Measurements from ENCODE around the gene ARID4B.
A peak's percentile ranks its signal among the peaks of the same experiment; 100 is the strongest.
"Not testable (repeated sequence)": the region's sequence is repeated elsewhere in the genome, so short reads cannot be mapped to it uniquely, and the experiment has no call there.

The ARID4B gene

GRCh38 chr1:235278915-235279292 lies 49.1 kb downstream of the ARID4B start:
- TF ChIP-seq CTCF (IDR thresholded peaks at IDR 0.05), result no peak
- DNase-seq (ENCODE audit: low spot score), result no peak
- no peak overlapping the region for H3K27ac ChIP-seq
- H3K4me3 ChIP-seq, result no peak overlapping the region

- no peak for DNase-seq (ENCODE audit: low spot score)
- no peak overlapping the region for H3K4me3 ChIP-seq
- H3K27ac ChIP-seq, result no peak overlapping the region
- TF ChIP-seq CTCF (IDR thresholded peaks at IDR 0.05), result no peak
Measured at GRCh38 chr1:235278233-235278914, 49.6 kb downstream of the ARID4B start.

GRCh38 chr1:235277709-235278108 lies 50.3 kb downstream of the ARID4B start:
- no peak for TF ChIP-seq CTCF (IDR thresholded peaks at IDR 0.05)
- DNase-seq (ENCODE audit: low spot score), result no peak
- no peak overlapping the region for H3K4me3 ChIP-seq
- no peak overlapping the region for H3K27ac ChIP-seq

- no peak overlapping the region for H3K27ac ChIP-seq
- no peak overlapping the region for H3K4me3 ChIP-seq
- DNase-seq (ENCODE audit: low spot score), result no peak
- no peak for TF ChIP-seq CTCF (IDR thresholded peaks at IDR 0.05)
Measured at GRCh38 chr1:235275836-235276235, 52.1 kb downstream of the ARID4B start.

GRCh38 chr1:235275223-235275622 lies 52.8 kb downstream of the ARID4B start:
- no peak overlapping the region for H3K4me3 ChIP-seq
- no peak overlapping the region for H3K27ac ChIP-seq
- no peak for DNase-seq (ENCODE audit: low spot score)
- TF ChIP-seq CTCF (IDR thresholded peaks at IDR 0.05), result no peak

- no peak for TF ChIP-seq CTCF (IDR thresholded peaks at IDR 0.05)
- no peak for DNase-seq (ENCODE audit: low spot score)
- Histone ChIP-seq H3K4me3 (no peak overlapping the region), H3K27ac (no peak overlapping the region)
Measured at GRCh38 chr1:235272851-235273250, 55.1 kb downstream of the ARID4B start.

GRCh38 chr1:235270625-235271024 lies 57.4 kb downstream of the ARID4B start:
- no peak for DNase-seq (ENCODE audit: low spot score)
- Histone ChIP-seq H3K4me3 (no peak overlapping the region), H3K27ac (no peak overlapping the region)
- TF ChIP-seq CTCF (IDR thresholded peaks at IDR 0.05), result no peak

- not testable (repeated sequence) for H3K27ac ChIP-seq; DNase-seq (ENCODE audit: low spot score)
- peak overlapping the region; percentile 15 for H3K4me3 ChIP-seq
Measured at GRCh38 chr1:235269990-235270389, 58.0 kb downstream of the ARID4B start.

Measured in coronary artery (tissue), 2 donors.